ENCODE results near the gene ACP4.
A peak's percentile ranks its signal among the peaks of the same experiment; 100 is the strongest.
"Not testable (repeated sequence)": the region's sequence is repeated elsewhere in the genome, so short reads cannot be mapped to it uniquely, and the experiment has no call there.

ACP4 gene

GRCh38 chr19:50776131-50776530 lies 14.1 kb upstream of the ACP4 start:
- no peak for DNase-seq (ENCODE audit: low spot score)
- no peak for TF ChIP-seq CTCF (IDR thresholded peaks at IDR 0.05; ENCODE audit: extremely low read depth, missing control alignments)

- TF ChIP-seq CTCF (IDR thresholded peaks at IDR 0.05; ENCODE audit: extremely low read depth, missing control alignments): no peak
- DNase-seq (ENCODE audit: low spot score): no peak
These were observed 13.0 kb upstream of the ACP4 start for GRCh38 chr19:50777261-50777660.

- peak; percentile 6 for DNase-seq (ENCODE audit: low spot score)
- no peak for TF ChIP-seq CTCF (IDR thresholded peaks at IDR 0.05; ENCODE audit: extremely low read depth, missing control alignments)
These were observed 12.3 kb upstream of the ACP4 start for GRCh38 chr19:50777830-50778303.

GRCh38 chr19:50778906-50779430 lies 11.2 kb upstream of the ACP4 start:
- no peak for TF ChIP-seq CTCF (IDR thresholded peaks at IDR 0.05; ENCODE audit: extremely low read depth, missing control alignments)
- peak; percentile 7 for DNase-seq (ENCODE audit: low spot score)

- no peak for TF ChIP-seq CTCF (IDR thresholded peaks at IDR 0.05; ENCODE audit: extremely low read depth, missing control alignments)
- DNase-seq (ENCODE audit: low spot score): no peak
These were observed 10.4 kb upstream of the ACP4 start for GRCh38 chr19:50779504-50780457.

- DNase-seq (ENCODE audit: low spot score): no peak
- no peak for TF ChIP-seq CTCF (IDR thresholded peaks at IDR 0.05; ENCODE audit: extremely low read depth, missing control alignments)
These were observed 9.3 kb upstream of the ACP4 start for GRCh38 chr19:50780753-50781435.

GRCh38 chr19:50783848-50784152 lies 6.4 kb upstream of the ACP4 start:
- DNase-seq (ENCODE audit: low spot score): not testable (repeated sequence)
